Measurements from ENCODE around the gene PXN. TPM values are rescaled to one million over a fixed set of nuclear protein-coding genes. Genes with fewer than 3 reads are reported as not detected.

Gene PXN
- total and polyA plus RNA-seq, 4 experiments from 2014 or later, result 81.7 to 126 (median 112) TPM

Other genes starting within 250 kb of the PXN start
- 10 to 100 TPM; 66.2 to 71.3 TPM for gene RAB35, start 149.0 kb downstream of the PXN start, total RNA-seq
- 10 to 100 TPM; 12.4 to 24.7 TPM for gene RAB35, start 149.0 kb downstream of the PXN start, polyA plus RNA-seq
- gene GCN1, start 71.0 kb downstream of the PXN start, total RNA-seq, result 100 to 1,000 TPM; 127 to 132 TPM
- 10 to 100 TPM; 13.9 to 29.6 TPM for gene GCN1, start 71.0 kb downstream of the PXN start, polyA plus RNA-seq
- gene RPLP0, start 64.6 kb downstream of the PXN start, total RNA-seq, result 1,000 to 10,000 TPM; 1,817 to 1,965 TPM
- gene RPLP0, start 64.6 kb downstream of the PXN start, polyA plus RNA-seq, result 1,000 to 10,000 TPM; 1,342 to 2,125 TPM
- gene RNU4-2, start 26.2 kb upstream of the PXN start, total RNA-seq, result over 10,000 TPM in 1 of 2 experiments, 1,000 to 10,000 TPM in 1; 8,627 to 11,547 TPM
- gene RNU4-2, start 26.2 kb upstream of the PXN start, polyA plus RNA-seq, result not detected
- gene RNU4-1, start 27.5 kb upstream of the PXN start, total RNA-seq, result 1,000 to 10,000 TPM in 1 of 2 experiments, 100 to 1,000 TPM in 1; 925 to 1,200 TPM
- not detected for gene RNU4-1, start 27.5 kb upstream of the PXN start, polyA plus RNA-seq
- 1 to 10 TPM; 4.9 to 5.9 TPM for gene SIRT4, start 36.6 kb upstream of the PXN start, total RNA-seq
- gene SIRT4, start 36.6 kb upstream of the PXN start, polyA plus RNA-seq, result 1 to 10 TPM in 1 of 2 donors, under 1 TPM in 1; 0.46 to 2.2 TPM
- not detected for gene PLA2G1B, start 62.0 kb upstream of the PXN start, total RNA-seq
- gene PLA2G1B, start 62.0 kb upstream of the PXN start, polyA plus RNA-seq, result under 1 TPM in 1 of 2 donors, not detected in 1; 0.99 TPM
- gene MSI1, start 103.4 kb upstream of the PXN start, total RNA-seq, result not detected
- not detected for gene MSI1, start 103.4 kb upstream of the PXN start, polyA plus RNA-seq
- gene COX6A1, start 172.4 kb upstream of the PXN start, total RNA-seq, result 100 to 1,000 TPM; 144 to 158 TPM
- gene COX6A1, start 172.4 kb upstream of the PXN start, polyA plus RNA-seq, result 1,000 to 10,000 TPM in 1 of 2 donors, 100 to 1,000 TPM in 1; 828 to 1,220 TPM
- gene TRIAP1, start 180.7 kb upstream of the PXN start, total RNA-seq, result 10 to 100 TPM; 17.3 to 22.8 TPM
- gene TRIAP1, start 180.7 kb upstream of the PXN start, polyA plus RNA-seq, result 10 to 100 TPM; 46.2 to 65.0 TPM
- gene GATC, start 180.7 kb upstream of the PXN start, total RNA-seq, result 10 to 100 TPM; 30.2 to 31.9 TPM
- gene GATC, start 180.7 kb upstream of the PXN start, polyA plus RNA-seq, result 10 to 100 TPM in 1 of 2 donors, 1 to 10 TPM in 1; 9.3 to 21.2 TPM
- 100 to 1,000 TPM; 139 to 143 TPM for gene SRSF9, start 204.0 kb upstream of the PXN start, total RNA-seq
- gene SRSF9, start 204.0 kb upstream of the PXN start, polyA plus RNA-seq, result 100 to 1,000 TPM; 169 to 235 TPM
- 100 to 1,000 TPM in 1 of 2 experiments, 10 to 100 TPM in 1; 97.5 to 108 TPM for gene DYNLL1, start 230.4 kb upstream of the PXN start, total RNA-seq
- 100 to 1,000 TPM; 348 to 351 TPM for gene DYNLL1, start 230.4 kb upstream of the PXN start, polyA plus RNA-seq

All from CD4-positive, alpha-beta memory T cell (primary cell).